ENCODE measurements around the gene TSR2.

- no peak for TF ChIP-seq CTCF (IDR thresholded peaks at IDR 0.05; ENCODE audit: control extremely low read depth in 1 of 3, insufficient read depth in 1 of 3, low read depth in 1 of 3, low read length in 3 of 3)
- TF ChIP-seq EP300 (IDR thresholded peaks at IDR 0.05; ENCODE audit: borderline replicate concordance in 1 of 2, low read depth in 2 of 2, low read length in 2 of 2), result no peak
- no peak for TF ChIP-seq EZH2 (IDR thresholded peaks at IDR 0.05; ENCODE audit: low read depth, low read length, severe bottlenecking)
- no peak for TF ChIP-seq CBX5 (IDR thresholded peaks at IDR 0.05; ENCODE audit: low read depth, low read length)
- TF ChIP-seq CREB1 (IDR thresholded peaks at IDR 0.05), result no peak
- TF ChIP-seq CHD2 (IDR thresholded peaks at IDR 0.05; ENCODE audit: low read length), result no peak
- TF ChIP-seq USF2 (IDR thresholded peaks at IDR 0.05; ENCODE audit: low read length), result no peak
- no peak for TF ChIP-seq POLR2A (IDR thresholded peaks at IDR 0.05; ENCODE audit: control extremely low read depth in 1 of 2, low read depth in 2 of 2, low read length in 2 of 2)
- TF ChIP-seq ATF2 (IDR thresholded peaks at IDR 0.05; ENCODE audit: low read length), result no peak
These were observed 2.6 kb downstream of the TSR2 start for GRCh38 chrX:54442790-54443189.
